Measurements from ENCODE around the gene SLC22A16. TPM values are rescaled to one million over a fixed set of nuclear protein-coding genes. Genes with fewer than 3 reads are reported as not detected.

The SLC22A16 gene
- total RNA-seq, 1 experiment from 2014 or later, result not detected

- H3K4me3 ChIP-seq, result no peak overlapping the region
- H3K4me1 ChIP-seq (replicated peaks; ENCODE audit: insufficient read depth), result no peaks in the 10 kb centered on the region
- ChIA-PET POLR2A (ENCODE audit: unreplicated experiment) (no interaction called here), CTCF (no interaction called here)
- H3K36me3 ChIP-seq (ENCODE audit: low read depth), result no peaks in the 10 kb centered on the region
- no peaks in the 10 kb centered on the region for H3K9me3 ChIP-seq (ENCODE audit: insufficient read depth, low read depth)
- H2AFZ ChIP-seq, result no peak overlapping the region
- H3F3A ChIP-seq (ENCODE audit: insufficient read depth, low read depth), result no peaks in the 10 kb centered on the region
- H3K4me2 ChIP-seq, result no peak overlapping the region
- no peaks in the 10 kb centered on the region for H3K79me2 ChIP-seq (ENCODE audit: low read depth)
- H3K9me2 ChIP-seq (ENCODE audit: insufficient read depth), result no peaks in the 10 kb centered on the region
- DNase-seq, result no peak
- TF ChIP-seq EZH2 (IDR thresholded peaks at IDR 0.05; ENCODE audit: low read depth) (no peak), CTCF (conservative IDR thresholded peaks at IDR 0.05) (no peak)
- H3K27ac ChIP-seq, result no peak overlapping the region
- intact Hi-C loops (cut with micrococcal nuclease; ENCODE audit: unreplicated experiment), result no loop called here
- peaks cover 17% of the 10 kb centered on the region; the same call in 1 of the 2 replicates for H3K27me3 ChIP-seq (ENCODE audit: insufficient read depth, low read depth)
- no peaks in the 10 kb centered on the region for H4K20me1 ChIP-seq (ENCODE audit: insufficient read depth)
- no TSS peak for BruUV-seq (replicated peaks)
Observed at GRCh38 chr6:110448846-110449540, 27.4 kb downstream of the SLC22A16 start.

- BruUV-seq (replicated peaks), result no TSS peak
- DNase-seq, result no peak
- Histone ChIP-seq H3F3A (ENCODE audit: insufficient read depth, low read depth) (no peaks in the 10 kb centered on the region), H3K27ac (no peak overlapping the region), H3K9me2 (ENCODE audit: insufficient read depth) (no peaks in the 10 kb centered on the region), H3K36me3 (ENCODE audit: low read depth) (no peaks in the 10 kb centered on the region), H3K4me1 (replicated peaks; ENCODE audit: insufficient read depth) (no peaks in the 10 kb centered on the region), H3K4me2 (no peak overlapping the region), H3K4me3 (no peak overlapping the region), H2AFZ (no peak overlapping the region), H3K27me3 (ENCODE audit: insufficient read depth, low read depth) (peaks cover 19% of the 10 kb centered on the region; the same call in 1 of the 2 replicates), H3K9me3 (ENCODE audit: insufficient read depth, low read depth) (no peaks in the 10 kb centered on the region), H4K20me1 (ENCODE audit: insufficient read depth) (no peaks in the 10 kb centered on the region), H3K79me2 (ENCODE audit: low read depth) (no peaks in the 10 kb centered on the region)
- ChIA-PET POLR2A (ENCODE audit: unreplicated experiment) (no interaction called here), CTCF (no interaction called here)
- intact Hi-C loops (cut with micrococcal nuclease; ENCODE audit: unreplicated experiment), result no loop called here
- no peak for TF ChIP-seq EZH2 (IDR thresholded peaks at IDR 0.05; ENCODE audit: low read depth)
Observed at GRCh38 chr6:110447761-110448160, 28.7 kb downstream of the SLC22A16 start.

GRCh38 chr6:110446405-110446804 lies 30.0 kb downstream of the SLC22A16 start:
- DNase-seq, result no peak
- ChIA-PET POLR2A (ENCODE audit: unreplicated experiment) (no interaction called here), CTCF (no interaction called here)
- Histone ChIP-seq H2AFZ (no peak overlapping the region), H3K79me2 (ENCODE audit: low read depth) (no peaks in the 10 kb centered on the region), H3K27ac (no peak overlapping the region), H3K9me2 (ENCODE audit: insufficient read depth) (no peaks in the 10 kb centered on the region), H3K4me2 (no peak overlapping the region), H3F3A (ENCODE audit: insufficient read depth, low read depth) (no peaks in the 10 kb centered on the region), H3K4me1 (replicated peaks; ENCODE audit: insufficient read depth) (no peaks in the 10 kb centered on the region), H3K9me3 (ENCODE audit: insufficient read depth, low read depth) (no peaks in the 10 kb centered on the region), H3K36me3 (ENCODE audit: low read depth) (no peaks in the 10 kb centered on the region), H3K4me3 (no peak overlapping the region), H3K27me3 (ENCODE audit: insufficient read depth, low read depth) (peaks cover 31% of the 10 kb centered on the region), H4K20me1 (ENCODE audit: insufficient read depth) (no peaks in the 10 kb centered on the region)
- intact Hi-C loops (cut with micrococcal nuclease; ENCODE audit: unreplicated experiment), result no loop called here
- TF ChIP-seq EZH2 (IDR thresholded peaks at IDR 0.05; ENCODE audit: low read depth) (no peak), CTCF (conservative IDR thresholded peaks at IDR 0.05) (no peak)
- BruUV-seq (replicated peaks), result no TSS peak

GRCh38 chr6:110440026-110440425 lies 36.4 kb downstream of the SLC22A16 start:
- Histone ChIP-seq H3K4me2 (no peak overlapping the region), H3K4me1 (replicated peaks; ENCODE audit: insufficient read depth) (no peaks in the 10 kb centered on the region), H3K79me2 (ENCODE audit: low read depth) (no peaks in the 10 kb centered on the region), H3K27ac (no peak overlapping the region), H4K20me1 (ENCODE audit: insufficient read depth) (no peaks in the 10 kb centered on the region), H3F3A (ENCODE audit: insufficient read depth, low read depth) (no peaks in the 10 kb centered on the region), H3K9me3 (ENCODE audit: insufficient read depth, low read depth) (no peaks in the 10 kb centered on the region), H3K27me3 (ENCODE audit: insufficient read depth, low read depth) (peaks cover 56% of the 10 kb centered on the region), H2AFZ (no peak overlapping the region), H3K4me3 (no peak overlapping the region), H3K36me3 (ENCODE audit: low read depth) (no peaks in the 10 kb centered on the region), H3K9me2 (ENCODE audit: insufficient read depth) (no peaks in the 10 kb centered on the region)
- intact Hi-C loops (cut with micrococcal nuclease; ENCODE audit: unreplicated experiment), result no loop called here
- ChIA-PET CTCF (no interaction called here), POLR2A (ENCODE audit: unreplicated experiment) (no interaction called here)
- BruUV-seq (replicated peaks), result no TSS peak
- DNase-seq, result no peak
- TF ChIP-seq CTCF (conservative IDR thresholded peaks at IDR 0.05) (no peak), EZH2 (IDR thresholded peaks at IDR 0.05; ENCODE audit: low read depth) (no peak)

Data from PC-9 (cell line).